Stimulated activated naive CD4-positive, alpha-beta T cell treated with Interleukin-2 at 50 U/mL for 16 hours (primary cell): Measurements from ENCODE around the gene RNU7-1.
A peak's percentile ranks its signal among the peaks of the same experiment; 100 is the strongest.

Experiments used
- DNase-seq: peaks from one replicate; lab custom pipeline; 2025; lab: John Stamatoyannopoulos, UW

The RNU7-1 gene

GRCh38 chr12:6953442-6954315, 10.1 kb downstream of the RNU7-1 start:
- DNase-seq = peak; percentile 81

GRCh38 chr12:6954316-6955107, 10.9 kb downstream of the RNU7-1 start:
- no peak for DNase-seq

DNA sequence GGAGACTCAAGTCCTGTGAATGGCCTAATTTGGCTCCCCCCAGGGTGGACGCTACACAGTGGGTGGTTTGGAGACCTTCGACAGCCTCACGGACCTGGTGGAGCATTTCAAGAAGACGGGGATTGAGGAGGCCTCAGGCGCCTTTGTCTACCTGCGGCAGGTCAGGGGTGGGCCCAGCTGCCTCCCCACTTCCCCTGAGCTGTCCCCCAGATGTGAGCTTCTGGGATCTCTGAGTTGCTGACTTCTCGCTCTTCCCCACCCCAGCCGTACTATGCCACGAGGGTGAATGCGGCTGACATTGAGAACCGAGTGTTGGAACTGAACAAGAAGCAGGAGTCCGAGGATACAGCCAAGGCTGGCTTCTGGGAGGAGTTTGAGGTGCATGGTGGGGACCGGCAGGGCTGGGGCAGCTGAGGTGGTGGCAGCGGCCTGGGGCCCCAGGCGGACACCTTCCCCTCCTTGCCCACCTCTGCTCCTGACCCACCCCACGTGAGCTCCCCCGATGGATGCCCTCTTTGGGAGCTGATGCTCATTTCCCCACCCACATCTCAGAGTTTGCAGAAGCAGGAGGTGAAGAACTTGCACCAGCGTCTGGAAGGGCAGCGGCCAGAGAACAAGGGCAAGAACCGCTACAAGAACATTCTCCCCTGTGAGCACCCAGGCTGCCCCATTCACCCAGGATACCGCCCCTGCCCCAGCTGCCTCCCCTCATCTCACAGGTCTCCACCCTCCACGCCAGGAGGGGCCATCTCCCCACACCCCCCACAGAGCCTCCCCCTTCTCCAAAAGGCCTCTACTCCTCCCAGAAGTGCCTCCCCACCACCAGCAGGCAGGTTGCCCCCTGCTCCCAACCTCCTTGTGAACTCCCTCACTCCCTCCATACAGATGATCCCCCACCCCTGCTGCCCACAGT, 11.7 kb downstream of the RNU7-1 start:
- DNase-seq = no peak

DNA sequence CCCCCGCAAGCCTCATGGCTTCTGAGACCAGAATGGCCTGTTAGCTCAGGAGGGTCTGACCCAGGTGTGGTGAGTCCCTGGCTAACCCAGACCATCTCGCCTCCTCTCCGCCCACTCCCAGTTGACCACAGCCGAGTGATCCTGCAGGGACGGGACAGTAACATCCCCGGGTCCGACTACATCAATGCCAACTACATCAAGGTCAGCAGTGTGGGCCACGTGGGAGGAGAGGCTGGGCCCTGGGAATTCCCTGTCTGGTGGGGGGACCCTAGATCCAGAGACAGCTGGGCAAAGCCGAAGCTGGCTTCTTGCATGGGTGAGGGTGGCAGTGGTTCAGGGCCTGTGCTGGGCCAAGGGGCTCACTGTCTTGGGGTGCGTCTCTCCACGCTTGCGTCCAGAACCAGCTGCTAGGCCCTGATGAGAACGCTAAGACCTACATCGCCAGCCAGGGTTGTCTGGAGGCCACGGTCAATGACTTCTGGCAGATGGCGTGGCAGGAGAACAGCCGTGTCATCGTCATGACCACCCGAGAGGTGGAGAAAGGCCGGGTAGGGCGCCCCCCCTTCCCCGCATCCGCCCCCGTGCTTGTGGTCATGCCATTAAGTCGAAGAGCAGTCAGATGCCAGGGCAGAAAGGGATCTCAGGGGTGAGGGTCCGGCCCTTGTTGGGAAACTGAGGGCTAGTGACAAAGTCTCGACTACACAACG, 12.6 kb downstream of the RNU7-1 start:
- no peak for DNase-seq

- no peak for DNase-seq
Observed at GRCh38 chr12:6957151-6957701, 13.6 kb downstream of the RNU7-1 start.

DNA sequence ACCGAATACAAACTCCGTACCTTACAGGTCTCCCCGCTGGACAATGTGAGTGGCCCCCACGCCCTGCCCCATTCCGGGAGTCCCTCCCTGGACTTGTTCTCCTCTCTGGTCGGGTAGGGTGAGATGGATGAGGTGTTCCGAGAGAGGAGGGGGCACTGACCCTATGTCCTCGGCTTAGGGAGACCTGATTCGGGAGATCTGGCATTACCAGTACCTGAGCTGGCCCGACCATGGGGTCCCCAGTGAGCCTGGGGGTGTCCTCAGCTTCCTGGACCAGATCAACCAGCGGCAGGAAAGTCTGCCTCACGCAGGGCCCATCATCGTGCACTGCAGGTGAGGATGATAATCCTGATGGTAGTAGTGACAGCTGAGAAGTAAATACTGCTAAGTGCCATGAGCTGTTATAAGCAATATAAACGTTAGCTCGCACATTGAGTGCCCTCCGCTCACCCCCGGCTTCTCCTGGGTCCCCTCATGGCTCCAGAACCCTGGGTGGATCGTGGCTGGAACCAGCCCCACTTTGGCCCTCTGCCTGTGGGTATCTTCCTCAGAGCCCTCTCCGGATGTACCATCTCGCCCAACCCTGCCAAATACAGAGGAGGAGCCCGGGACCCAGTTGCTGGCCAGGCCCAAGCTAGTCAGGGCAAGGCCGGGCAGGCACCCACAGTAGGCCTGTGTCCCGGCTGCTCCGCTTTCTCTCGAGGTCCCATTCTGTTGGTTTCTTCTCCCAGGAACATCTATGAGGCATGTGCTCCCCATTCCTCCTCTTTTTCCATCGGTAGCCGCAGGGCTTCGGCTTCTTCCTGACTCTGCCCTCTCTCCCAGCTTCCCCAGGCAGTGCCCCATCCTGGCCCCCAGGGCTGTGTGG, 14.4 kb downstream of the RNU7-1 start:
- no peak for DNase-seq

DNA sequence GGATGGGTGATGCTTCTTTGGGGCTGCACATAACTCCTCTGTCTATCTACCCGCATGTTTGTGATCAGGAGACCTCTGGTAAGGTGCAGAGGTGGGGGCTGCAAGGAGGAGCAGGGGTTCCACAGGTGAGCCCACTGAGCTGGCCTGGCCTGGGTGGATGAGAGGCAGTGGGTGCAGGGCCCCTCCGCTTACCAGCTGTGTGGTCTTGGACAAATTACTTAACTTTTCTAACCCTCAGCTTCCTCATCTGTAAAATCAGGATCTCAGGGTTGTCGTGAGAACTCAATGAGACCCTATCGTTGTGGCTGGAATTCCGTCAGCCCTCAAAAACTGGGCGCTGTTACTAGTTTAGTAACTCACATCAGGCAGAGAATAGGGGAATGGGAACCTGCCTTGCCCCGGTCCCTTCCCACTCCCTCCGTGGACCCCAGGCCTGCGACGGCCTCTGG, 15.0 kb downstream of the RNU7-1 start:
- no peak for DNase-seq

DNA sequence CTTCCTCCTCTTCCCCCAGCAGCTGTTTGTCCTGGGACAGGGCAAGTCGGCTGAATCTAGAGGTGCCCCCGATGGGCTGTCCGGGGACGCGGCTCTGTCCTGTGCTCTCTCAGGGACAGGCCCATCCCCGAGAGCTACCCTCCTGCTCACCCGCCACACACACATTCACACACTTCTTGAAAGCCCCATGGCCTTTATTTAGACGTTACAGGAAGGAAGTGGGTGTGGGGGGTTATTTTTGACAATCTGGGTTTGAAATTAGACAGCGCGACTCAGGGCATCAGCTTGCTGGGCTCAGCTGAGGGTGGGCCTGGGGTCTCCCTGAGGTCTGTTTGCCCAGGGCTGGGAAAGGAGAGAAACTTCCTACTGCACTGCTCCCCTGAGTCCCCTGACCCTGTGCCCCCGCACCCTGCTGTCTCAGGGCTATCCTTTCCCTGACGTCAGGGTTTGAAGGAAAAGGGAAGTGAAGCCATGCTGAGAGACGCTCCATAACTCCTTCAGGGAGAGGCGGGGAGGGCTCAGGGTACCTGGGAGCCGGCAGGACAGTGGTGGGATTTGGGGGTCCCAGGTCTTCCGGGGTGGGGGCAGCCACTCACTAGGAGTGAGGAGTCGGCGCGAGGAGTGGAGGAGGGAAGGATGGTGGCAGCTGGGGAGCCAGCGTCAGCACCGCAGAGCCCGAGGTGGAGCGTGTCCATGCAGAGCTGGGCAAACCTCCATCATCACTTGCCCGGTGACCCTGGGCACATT, 15.6 kb downstream of the RNU7-1 start:
- DNase-seq = peak; percentile 72

DNA sequence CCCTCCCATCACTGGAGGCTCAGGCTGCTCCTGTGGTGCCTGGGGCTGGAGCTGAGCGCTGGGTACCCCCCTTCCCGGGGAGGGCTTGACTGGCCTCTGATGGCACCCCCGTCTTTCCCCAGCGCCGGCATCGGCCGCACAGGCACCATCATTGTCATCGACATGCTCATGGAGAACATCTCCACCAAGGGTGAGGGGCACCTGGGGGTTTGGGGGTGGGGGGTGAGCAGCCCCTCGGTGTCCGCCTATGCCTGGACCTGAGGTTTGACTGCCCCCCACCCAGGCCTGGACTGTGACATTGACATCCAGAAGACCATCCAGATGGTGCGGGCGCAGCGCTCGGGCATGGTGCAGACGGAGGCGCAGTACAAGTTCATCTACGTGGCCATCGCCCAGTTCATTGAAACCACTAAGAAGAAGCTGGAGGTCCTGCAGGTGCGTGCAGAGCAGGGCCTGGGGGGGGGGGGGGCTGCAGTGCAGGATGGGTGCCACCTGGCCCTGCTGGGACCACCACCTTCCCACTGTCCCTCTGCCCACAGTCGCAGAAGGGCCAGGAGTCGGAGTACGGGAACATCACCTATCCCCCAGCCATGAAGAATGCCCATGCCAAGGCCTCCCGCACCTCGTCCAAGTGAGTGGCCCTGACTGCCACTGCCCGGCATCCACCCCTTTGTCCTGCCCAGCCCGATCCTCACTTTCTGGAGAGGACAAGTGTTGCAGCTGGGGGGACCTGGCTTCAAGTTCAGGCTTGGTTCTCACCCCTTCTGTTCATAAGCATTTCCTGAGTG, 16.4 kb downstream of the RNU7-1 start:
- no peak for DNase-seq

GRCh38 chr12:6960593-6961277, 17.1 kb downstream of the RNU7-1 start:
- no peak for DNase-seq

DNA sequence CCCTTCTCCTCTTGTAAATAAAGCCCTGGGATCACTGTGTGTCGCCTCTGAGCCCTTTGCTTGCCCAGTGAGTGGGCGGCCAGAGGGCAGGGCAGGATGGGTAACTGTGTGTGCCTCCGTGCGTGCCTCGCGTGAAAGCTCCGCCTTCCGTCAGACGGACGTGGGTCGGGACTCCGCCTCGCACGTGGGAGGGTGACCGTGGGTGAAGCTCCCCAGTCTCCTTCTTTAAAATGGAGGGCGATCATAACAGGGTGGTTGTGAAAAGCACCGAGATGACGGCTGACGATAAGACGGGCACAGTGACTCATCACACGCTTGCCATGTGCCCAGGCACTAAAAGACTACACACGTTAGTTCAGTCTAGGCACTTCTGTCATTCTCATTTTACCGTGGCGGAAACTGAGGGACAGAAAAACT, 17.7 kb downstream of the RNU7-1 start:
- peak; percentile 96 for DNase-seq

DNA sequence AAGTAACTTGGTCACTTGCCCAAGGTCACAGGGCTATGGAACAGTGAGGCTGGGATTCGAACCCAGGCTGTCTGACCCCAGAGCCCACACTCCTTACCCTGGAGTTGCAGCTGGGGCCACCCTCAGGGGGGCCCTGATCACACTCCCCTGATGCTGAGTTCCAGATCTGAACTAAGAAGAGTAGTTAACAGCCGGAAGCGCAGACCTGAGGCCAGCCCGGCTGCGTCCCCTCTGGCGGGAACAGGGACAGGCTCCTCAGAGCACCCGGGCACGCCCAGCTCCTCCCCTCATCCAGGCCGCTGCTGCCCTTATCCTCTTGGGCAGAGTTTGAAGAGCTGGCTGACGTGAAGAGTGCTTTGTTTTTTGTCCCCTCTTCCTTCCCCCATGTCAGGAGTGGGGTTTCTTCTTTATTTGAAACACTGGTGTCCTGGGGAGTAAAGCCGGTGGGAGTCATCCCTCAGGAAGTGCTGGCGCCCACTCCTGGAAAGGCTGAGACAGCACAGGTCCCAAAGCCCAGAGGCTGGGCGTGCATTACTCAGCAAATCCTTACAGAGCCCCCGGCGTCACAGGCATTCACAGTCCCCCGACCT, 18.2 kb downstream of the RNU7-1 start:
- DNase-seq = peak; percentile 61

DNA sequence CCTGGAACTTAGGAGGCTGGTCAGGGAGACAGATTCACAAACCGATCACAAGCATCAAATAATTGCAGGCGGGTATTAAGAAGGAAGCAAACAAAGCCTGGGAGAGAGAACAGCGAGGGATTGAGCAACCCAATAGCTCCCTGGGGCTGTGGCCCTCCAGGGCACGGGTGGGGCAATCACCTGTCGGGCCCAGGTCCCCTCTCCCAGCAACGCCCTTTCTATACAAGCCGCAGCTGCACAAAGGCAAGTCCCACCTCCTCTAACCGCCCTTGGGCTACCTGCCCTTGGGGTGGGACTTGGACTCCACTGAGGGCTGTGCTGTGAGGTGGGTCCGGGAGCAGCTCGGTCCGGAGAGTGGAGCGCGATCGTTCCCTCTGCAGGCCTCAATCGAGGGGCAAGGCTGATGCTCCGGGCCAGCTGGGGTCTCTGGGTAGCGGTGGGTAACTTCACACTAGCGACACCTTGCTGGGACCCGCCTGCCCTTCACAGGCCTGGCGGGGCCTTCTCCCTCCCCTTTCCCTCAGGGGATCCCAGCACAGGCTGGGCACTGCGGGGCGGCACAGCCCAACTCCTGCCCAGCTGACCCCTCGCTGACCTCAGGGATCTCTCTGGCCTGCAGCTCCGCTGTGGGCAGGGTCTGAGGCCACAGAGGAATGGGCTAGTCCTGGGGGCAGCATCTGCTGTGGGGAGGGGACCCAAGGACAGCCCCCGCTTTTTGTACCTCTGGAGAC, 18.8 kb downstream of the RNU7-1 start:
- no peak for DNase-seq

GRCh38 chr12:6963016-6963731, 19.6 kb downstream of the RNU7-1 start:
- DNase-seq = no peak

- DNase-seq = no peak
Observed at GRCh38 chr12:6963791-6964413, 20.3 kb downstream of the RNU7-1 start.

DNA sequence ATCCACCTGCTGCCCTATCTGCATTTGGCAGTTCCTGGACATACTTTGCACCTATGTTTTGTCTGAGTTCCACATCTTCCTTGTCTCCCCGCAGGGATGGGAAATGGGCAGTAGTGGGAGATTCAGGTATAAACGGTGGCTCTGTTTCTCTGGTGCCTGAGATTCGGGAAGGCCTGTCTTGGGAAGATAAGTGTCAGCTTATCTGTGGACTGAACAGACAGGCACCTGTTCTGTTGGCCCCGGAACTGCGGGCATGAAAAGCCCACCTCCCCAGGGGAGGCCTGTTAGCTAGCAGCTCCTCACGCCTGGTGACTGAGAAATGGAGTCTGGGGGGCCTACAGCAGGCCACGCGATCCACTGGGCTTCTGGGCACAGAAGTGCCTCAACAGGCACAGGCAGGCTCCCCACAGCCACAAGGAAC, 21.0 kb downstream of the RNU7-1 start:
- no peak for DNase-seq
